ENCODE measurements around the gene INTS1. TPM values are rescaled to one million over a fixed set of nuclear protein-coding genes. Genes with fewer than 3 reads are reported as not detected.

INTS1 gene
- 48.7 and 50.8 TPM in 2 replicates for total RNA-seq

GRCh38 chr7:1503816-1504775, at the start of gene INTS1:
Gene INTS1, minus strand, starts transcription at chr7:1504389. Its CDS starts 429 bp downstream, at chr7:1503960.

GRCh38 chr7:1458683-1459511, 45.3 kb downstream of the INTS1 start, which contains the start of gene MICALL2:
Gene MICALL2, minus strand, starts transcription at chr7:1459470. Its CDS starts 144 bp downstream, at chr7:1459326.

Other genes with a start within 250 kb of the INTS1 start
- 15.0 and 16.7 TPM in 2 replicates for gene MICALL2, start 44.9 kb downstream of the INTS1 start, total RNA-seq
- 31.2 and 33.0 TPM in 2 replicates for gene MAFK, start 26.3 kb upstream of the INTS1 start, total RNA-seq
- 0.11 TPM in 1 of 2 replicates, not detected in the other for gene TMEM184A, start 51.8 kb upstream of the INTS1 start, total RNA-seq
- gene PSMG3, start 65.6 kb upstream of the INTS1 start, total RNA-seq = 26.4 and 31.8 TPM in 2 replicates
- 0.77 and 1.2 TPM in 2 replicates for gene ELFN1, start 165.9 kb upstream of the INTS1 start, total RNA-seq

Measured in uterine smooth muscle cell (primary cell).